ENCODE data around the gene ST6GALNAC1.
"Not testable (repeated sequence)": the region's sequence is repeated elsewhere in the genome, so short reads cannot be mapped to it uniquely, and the experiment has no call there.

The ST6GALNAC1 gene

DNA sequence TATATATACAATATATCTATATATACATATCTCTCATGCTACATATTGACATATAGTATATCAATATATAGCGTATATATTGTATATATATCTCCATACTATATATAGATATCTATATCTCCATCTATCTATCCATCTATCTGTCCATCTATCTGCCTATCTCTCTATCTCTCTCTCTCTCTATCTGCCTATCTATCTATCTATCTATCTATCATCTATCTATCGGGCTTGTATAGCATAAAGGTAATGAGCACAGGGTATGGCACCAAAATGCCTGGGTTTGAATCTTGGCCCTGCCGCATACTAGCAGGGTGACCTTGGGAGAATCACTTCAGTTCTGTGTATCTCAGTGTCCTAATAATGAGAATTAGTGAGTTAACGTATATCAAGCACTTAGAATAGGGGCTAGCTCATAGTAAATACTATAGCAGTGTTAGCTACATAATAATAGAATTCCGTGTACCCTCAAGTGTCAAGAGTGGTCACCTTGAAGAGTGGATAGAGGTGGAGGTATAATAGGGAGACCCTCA lies 1.5 kb downstream of the ST6GALNAC1 start:
- no peak for DNase-seq (ENCODE audit: low spot score)

DNA sequence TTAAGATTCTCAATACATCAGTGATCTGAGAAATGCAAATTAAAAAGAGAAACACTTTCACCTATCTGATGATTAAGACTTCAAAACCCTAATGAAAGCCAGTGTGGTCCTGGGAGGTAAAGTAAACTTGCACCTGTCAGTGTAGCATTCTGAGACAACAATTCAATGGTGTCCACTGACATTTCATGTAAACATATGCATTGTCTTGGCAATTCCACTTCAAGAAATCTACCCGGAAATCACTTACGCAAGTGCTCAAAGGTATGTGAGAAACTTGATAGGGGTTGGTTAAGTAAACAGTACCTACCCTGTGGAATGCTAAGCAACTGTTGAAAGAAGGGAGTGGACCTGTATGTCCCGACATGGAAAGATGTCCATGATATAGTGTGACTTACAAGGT lies 2.1 kb downstream of the ST6GALNAC1 start:
- DNase-seq (ENCODE audit: low spot score), result no peak

DNA sequence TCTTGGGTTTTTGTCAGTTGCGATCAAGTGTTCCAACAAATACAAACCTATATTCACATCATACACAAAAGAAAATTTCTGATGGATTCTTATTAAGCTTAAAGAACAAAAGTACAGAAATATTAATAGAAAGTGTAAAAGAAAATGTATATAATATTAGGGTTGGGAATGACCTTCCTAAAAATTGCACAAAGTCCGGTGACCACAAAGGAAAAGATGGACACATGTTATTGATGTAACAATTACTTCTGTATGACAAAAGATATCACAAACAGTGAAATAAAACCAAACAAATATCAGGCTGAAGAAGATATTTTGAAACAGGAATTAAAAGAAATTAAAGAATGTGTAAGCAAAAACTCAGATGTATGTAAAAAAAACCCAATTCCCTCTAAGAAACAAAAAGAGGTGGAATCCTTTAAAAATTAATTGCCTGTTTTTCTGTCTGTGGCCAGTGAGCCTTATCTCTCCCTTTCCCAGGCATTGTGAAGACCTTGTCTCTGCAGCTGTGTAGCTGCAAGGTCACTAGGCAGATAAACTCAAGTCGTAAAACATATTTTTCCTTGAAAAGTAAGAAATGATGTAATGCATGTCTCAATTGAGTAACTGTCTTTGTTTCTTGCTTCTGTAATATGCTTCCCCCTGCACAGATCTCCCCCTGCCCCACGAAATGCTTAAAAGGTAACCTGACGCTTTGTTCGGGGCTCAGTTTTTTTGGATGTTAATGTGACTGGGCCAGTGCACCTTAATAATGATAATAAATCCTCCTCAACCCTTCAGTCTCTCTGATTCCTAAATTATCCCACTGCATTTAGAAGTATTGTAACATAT lies 2.8 kb downstream of the ST6GALNAC1 start:
- no peak for DNase-seq (ENCODE audit: low spot score)

DNA sequence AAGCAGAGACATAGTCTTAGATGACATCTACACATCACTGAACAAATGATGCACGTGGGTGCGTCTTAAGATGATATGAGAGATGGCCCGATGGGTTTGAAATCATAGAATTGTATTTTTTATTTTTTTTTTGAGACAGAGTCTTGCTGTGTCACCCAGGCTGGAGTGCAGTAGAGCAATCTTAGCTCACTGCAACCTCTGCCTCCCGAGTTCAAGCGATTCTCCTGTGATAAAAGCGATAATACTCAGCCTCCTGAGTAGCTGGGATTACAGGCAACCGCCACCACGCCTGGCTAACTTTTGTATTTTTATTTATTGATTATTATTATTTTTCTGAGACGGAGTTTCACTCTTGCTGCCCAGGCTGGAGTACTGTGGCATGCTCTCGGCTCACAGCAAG lies 5.3 kb downstream of the ST6GALNAC1 start:
- no peak for DNase-seq (ENCODE audit: low spot score)

DNA sequence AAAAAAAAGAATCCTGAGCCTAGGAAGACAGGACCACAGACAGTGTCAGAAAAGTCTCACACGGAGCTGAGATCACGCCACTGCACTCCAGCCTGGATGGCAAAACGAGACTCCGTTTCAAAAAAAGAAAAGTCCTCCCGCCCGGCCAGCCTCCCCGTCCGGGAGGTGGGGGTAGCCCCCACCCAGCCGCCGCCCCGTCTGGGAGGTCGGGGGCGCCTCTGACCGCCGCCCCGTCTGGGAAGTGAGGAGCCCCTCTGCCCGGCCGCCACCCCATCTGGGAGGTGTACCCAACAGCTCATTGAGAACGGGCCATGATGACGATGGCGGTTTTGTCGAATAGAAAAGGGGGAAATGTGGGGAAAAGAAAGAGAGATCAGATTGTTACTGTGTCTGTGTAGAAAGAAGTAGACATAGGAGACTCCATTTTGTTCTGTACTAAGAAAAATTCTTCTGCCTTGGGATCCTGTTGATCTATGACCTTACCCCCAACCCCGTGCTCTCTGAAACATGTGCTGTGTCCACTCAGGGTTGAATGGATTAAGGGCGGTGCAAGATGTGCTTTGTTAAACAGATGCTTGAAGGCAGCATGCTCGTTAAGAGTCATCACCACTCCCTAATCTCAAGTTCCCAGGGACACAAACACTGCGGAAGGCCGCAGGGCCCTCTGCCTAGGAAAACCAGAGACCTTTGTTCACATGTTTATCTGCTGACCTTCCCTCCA lies 6.9 kb downstream of the ST6GALNAC1 start:
- DNase-seq (ENCODE audit: low spot score), result not testable (repeated sequence)

DNA sequence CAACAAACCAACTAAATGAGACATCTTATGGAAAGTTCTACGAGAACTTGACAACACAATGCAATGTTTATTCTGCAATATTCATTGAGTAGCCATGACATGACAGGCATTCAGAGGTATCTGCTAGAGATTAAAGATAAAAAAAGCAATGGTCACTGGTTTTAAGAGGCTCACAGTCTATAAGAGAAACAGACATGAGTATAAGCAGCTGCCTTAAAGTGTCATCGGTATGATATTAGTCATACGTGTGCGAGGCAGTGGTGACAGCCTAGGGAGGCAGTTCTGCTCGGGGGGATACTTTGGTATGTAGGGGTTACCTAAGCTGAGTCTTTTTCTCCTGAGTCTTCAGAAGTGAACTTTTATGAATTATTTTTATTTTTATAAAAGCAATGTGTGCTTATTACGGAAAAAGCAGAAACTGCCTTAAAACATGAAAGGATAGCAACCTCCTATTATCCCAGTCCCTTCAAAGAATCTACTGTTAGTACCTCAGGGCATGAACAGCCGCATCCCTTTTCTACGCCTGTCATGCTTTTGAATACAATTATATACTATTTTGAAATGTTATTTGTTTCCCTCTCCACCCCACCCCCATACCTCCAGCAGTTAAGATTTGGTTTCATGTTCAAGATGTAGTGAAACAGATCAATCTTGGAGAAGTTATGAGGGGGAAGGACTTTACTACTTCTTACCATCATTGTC lies 7.7 kb downstream of the ST6GALNAC1 start:
- DNase-seq (ENCODE audit: low spot score), result no peak

DNA sequence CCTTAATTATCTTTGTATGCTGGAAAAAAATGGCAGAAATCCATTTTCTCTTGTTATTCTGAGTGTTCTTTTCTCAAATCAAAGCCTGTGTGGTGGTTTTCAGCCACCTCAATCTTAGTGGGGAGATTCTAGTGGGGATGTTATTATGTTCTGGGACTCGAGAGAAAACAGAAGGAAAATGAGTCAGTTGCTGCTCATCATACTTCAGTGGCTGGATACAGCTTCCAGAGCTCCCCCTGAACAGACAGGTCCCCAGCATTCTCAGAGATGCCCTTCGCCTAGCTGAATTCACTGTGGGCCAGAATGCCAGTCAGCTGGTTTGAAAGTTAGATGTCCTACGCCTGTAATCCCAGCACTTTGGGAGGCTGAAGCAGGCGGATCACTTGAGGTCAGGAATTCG lies 8.5 kb downstream of the ST6GALNAC1 start:
- DNase-seq (ENCODE audit: low spot score), result no peak

DNA sequence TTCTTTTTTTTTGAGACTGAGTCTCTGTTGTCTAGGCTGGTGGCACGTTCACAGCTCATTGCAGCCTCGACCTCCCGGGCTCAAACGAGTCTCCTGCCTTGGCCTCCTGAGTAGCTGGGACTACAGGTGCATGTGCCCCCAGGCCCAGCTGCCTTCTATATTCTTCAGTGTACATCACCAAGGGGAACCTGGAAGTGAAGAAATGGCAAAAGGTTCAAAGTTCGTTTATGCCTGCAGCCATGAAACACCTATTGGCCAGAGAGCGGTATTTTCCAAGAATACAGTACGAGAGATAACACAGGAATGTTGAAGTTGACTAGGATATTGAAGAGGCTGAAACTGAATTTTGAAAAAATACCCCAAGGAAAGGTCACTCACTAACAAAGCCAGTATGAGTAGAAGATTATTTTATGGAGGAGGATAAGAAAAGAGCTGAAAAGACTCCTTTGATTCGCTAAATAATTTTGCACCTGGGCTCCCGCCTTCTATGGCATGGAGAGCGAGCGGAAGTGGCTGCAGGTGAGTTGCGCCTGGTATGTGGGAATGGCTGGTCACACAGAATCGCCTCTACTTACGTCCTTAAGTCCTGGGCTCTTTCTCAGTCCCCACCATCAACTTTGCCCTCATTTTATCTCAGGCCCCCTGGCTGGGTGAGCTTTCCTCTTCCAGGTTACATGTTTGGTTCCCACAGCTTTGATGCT lies 9.8 kb downstream of the ST6GALNAC1 start:
- DNase-seq (ENCODE audit: low spot score), result no peak

DNA sequence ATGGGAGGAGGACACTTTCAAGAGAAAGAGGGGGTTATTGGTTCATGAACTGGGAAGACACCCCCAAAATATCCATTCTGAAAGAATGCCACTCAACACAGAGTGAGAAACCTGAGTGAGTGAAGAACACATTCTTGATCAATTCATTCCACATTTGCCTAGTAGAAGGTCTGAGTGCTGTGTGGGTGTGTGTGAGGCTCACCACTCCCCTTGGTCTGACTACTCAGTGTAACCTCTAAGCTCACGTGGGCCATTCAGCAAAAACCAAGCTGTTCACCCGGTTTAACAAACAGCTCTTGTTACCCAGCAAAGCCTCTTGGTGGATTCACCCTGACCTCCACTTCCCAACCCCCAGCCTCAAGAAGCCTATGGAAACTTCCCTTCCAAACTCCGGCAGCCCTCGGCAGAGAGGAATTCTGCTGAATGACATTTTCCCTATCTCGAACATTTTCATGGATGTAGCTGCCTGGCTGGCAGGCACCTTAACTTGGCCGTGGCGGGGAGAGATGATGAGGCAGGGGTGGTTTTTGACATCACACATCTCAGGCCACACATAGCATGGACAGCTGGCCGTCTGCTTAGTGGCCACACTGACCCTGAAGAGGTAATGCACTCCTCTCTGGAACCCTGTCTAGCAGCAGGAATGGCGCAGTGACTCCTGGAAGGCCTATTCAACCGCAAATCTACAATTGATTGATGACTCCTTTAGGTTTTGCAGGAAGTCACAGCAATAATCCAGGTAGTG lies 11.6 kb downstream of the ST6GALNAC1 start:
- no peak for DNase-seq (ENCODE audit: low spot score)

DNA sequence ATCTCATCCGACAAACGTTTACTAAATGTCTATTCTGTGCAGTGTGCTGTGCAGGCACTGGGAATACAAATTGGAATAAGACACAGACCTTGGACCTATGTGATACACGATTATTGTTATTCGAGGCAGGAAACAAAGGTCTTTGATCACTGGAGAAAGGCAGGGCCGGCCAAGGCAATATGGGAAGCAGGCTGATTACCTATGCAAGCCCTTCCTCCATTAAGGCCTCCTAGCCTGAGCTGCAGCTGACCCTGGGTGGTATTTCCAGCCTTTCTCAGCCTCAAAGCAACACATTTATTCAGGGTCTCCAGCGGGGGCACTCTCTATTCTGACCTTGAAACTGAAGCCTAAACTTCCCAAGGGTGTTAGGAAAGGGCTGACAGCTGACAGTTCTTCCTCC lies 13.4 kb downstream of the ST6GALNAC1 start:
- no peak for DNase-seq (ENCODE audit: low spot score)

DNA sequence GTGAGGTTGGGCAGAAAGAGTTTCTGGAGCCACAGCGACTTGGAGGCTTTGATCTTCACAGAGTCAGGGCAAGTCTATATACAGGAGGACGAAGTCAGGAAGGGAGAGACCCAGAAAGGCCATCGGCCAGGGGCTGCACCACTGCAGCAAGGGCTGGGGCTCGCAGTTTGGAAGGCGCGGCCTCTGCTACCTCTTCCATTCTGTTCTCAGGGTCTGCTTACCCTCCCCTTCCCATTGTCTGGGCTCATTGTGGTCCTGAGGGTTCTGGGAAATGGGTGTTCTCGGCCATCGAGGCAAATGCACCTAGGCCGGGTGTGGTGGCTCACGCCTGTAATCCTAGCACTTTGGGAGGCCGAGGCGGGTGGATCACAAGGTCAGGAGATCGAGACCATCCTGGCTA lies 16.0 kb downstream of the ST6GALNAC1 start:
- no peak for DNase-seq (ENCODE audit: low spot score)

DNA sequence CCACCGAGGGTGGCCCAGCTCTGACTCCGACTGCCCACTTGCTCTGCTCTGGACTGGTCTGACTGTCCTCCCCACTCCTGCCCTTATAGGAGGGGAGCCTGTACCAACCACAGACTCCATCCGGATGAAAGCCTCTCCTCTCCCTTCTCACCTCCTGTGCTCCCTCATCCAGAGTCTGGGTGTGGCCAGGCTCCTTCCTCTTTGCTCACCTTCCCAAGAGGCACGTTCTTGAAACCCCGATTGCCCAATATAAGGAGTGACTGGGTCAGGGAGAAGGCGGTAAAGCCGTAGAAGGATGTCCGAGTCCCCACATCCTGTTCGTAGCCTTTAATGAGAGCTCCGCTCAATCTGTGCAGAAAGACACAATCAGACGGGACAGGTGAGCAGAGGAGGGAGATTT lies 17.1 kb downstream of the ST6GALNAC1 start:
- no peak for DNase-seq (ENCODE audit: low spot score)

DNA sequence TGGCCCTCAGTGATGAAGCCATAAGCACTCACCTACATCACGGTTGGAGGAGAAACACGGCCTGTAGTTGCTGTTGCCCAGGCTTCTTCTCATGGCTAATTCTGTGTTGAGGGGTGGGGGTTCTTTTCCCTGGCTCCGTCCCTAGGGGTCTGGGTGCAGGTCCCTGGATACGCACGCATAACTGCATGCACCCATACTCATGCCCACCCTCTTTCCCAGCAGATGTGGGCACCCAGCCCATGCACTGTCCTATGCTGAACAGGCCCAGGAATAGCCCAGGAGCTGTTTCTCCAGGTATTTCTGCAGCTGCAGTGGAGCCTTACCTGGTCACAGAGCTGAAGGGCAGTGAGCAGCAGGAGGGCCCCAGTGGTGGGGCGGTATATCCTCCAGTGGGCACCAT lies 18.1 kb downstream of the ST6GALNAC1 start:
- DNase-seq (ENCODE audit: low spot score), result no peak

DNA sequence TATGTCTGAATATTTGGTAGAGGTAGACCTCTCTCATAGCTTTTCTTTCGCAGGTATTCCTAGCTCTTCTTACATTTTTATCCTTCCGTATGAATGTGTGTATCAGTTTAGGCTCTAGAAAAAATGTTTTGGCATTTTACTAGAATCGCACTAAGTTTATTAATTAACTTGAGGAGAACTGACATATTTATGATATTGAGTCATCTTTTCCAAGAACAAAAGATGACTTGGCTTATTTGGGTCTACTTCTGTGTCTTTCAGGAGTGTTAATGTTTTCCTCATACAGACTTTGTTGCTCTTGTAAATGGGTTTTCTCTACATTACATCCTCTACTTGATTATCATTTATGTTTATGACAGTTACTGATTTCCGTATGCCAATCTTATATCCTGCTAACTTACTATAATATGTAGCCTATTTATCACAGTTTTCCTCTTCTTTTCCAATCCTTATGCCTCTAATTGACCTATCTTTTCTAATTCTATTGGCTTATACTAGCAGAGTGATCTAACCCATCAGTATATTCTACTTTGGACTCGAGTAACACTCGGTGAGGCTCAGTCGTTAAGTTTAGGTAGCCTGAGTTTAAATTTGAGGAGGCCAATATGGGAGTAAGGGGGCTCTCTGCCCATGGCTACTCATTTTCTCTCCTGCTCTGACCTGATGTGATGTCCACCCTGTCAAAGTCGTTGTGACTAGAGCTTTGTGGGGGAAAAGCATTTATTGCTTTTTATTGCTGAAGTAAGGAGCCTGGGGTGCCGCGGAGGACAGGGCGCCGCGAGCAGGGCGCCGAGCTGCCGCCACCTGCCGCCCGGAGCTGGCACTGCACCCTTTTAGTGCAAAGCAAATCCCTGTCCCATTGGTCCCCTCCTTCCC lies 20.0 kb downstream of the ST6GALNAC1 start:
- DNase-seq (ENCODE audit: low spot score), result peak; percentile 70

DNA sequence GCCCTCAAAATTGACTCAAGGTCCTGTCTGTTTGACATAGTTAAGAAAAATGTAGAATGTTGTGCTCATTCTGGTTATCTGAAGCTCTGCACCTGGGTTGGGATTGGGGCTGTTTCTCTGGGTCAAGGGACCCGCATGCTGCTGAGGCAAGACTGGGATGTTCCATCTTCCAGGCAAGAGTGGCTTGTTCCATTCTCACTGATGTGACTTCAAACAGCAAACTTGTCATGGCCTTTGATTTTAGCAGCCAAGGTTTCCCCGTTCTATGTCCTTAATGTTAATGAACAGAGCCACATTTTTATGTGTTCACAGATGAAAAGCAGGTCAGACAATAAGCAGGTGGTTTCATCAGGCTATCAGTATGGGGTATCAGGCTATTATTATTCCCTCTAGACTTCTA lies 25.7 kb downstream of the ST6GALNAC1 start:
- DNase-seq (ENCODE audit: low spot score), result no peak

DNA sequence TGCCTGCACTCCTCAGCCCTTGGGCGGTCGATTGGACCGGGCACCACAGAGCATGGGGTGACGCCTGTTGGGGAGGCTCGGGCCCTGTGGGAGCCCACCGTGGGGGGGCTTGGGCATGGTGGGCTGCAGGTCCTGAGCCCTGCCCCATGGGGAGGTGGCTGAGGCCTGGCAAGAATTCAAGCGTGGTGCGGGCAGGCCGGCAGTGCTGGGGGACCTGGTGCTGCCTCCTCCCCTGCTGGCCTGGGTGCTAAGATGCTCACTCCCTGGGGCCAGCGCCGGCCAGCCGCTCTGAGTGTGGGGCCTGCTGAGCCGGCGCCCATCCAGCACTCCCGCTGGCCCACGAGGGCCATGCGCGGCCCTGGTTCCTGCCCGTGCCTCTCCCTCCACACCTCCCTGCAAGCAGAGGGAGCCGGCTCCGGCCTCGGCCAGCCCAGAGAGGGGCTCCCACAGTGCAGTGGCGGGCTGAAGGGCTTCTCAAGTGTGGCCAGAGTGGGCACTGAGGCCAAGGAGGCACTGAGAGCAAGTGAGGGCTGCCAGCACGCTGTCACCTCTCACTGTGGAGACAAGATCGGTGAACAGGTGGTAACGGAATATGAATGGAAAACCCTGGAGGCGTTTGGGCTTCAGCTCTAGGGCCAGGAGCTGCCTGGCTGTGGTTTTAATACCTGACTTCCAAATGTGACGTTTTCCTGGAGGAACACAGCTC lies 28.5 kb downstream of the ST6GALNAC1 start:
- no peak for DNase-seq (ENCODE audit: low spot score)

DNA sequence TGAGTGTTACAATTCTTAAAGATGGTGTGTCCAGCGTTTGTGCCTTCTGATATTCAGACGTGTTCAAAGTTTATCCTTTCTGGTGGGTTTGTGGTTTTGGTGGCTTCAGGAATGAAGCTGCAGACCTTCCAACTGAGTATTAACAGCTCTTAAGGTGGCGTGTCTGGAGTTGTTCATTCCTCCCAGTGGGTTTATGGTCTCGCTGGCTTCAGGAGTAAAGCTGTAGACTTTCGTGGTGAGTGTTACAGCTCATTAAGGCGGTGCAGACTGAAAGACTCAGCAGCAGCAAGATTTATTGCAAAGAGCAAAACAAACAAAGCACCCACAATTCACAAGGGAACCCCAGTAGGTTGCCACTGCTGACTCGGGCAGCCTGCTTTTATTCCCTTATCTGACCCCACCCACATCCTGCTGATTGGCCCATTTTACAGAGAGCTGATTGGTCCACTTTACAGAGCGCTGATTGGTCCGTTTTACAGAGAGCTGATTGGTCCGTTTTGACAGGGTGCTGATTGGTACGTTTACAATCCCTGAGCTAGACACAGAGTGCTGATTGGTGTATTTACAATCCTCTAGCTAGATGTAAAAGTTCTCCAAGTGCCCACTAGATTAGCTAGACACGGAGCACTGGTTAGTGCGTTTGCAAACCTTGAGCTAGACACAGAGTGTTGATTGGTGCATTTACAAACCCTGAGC lies 29.3 kb downstream of the ST6GALNAC1 start:
- DNase-seq (ENCODE audit: low spot score), result not testable (repeated sequence)

DNA sequence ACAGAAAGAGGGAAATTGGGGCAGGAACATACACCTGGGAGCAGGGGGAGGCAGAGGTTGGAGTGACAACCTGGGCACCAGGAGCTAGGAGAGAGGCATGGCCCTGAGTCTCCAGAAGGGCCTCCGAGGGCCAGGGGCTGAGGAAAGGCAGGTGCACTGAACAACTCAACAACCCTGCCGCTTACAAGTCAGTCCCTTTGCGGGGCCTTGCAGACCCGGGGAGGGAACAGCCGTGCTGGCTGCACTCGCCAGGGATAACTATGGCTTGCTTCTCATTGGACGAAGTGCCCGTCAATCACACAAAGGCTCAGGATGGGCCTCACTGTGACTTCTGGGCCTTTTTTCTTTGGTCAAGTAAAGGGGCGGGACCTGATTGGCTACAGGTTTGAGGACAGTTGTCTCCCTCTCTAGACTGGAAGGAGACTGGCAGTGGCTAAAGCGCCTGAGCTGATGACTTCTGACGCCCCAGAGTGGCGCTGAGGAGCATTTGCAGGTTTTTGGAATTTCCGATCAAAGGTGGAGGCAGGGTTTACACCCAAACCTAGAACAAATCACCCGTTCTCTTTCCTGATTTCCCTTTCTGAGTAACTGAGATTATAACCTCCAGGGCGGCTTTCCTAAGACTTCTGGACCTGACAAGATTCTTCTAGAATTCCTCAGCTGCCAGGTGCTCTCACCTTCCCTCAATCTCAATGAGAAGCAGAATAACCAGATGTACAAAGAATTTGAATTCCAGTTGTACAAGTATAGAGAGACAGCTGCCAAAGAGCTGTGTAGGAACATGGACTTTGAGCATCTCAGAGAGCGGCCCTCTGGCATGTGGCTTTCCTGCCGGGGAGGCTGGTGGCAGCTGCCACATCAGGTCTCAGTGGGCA lies 30.3 kb downstream of the ST6GALNAC1 start:
- DNase-seq (ENCODE audit: low spot score), result no peak

Measured in CD4-positive, alpha-beta T cell treated with Interleukin-6 at 100 ng/mL for 8 hours (primary cell).